ENCODE results near the gene TRDMT1.

DNA sequence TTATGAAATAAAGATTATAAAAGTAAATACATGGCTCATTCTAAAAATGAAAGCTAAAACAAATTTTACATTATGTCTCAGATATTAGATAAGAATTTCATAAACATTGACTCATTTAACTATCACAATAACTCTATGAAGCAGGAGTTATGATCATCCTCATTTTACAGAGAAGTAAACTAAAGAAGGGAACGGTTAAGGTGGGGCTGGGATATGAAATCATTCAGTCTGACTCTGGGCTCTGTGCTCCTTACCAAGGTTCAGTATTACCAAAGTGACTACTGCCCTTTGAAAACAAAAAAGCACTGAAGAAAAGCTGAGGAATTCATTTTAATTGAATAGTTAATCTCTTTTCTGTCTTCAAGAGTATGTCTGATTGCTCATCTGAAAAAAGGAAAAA lies 49.8 kb downstream of the TRDMT1 start:
- TF ChIP-seq, protein P1, sequence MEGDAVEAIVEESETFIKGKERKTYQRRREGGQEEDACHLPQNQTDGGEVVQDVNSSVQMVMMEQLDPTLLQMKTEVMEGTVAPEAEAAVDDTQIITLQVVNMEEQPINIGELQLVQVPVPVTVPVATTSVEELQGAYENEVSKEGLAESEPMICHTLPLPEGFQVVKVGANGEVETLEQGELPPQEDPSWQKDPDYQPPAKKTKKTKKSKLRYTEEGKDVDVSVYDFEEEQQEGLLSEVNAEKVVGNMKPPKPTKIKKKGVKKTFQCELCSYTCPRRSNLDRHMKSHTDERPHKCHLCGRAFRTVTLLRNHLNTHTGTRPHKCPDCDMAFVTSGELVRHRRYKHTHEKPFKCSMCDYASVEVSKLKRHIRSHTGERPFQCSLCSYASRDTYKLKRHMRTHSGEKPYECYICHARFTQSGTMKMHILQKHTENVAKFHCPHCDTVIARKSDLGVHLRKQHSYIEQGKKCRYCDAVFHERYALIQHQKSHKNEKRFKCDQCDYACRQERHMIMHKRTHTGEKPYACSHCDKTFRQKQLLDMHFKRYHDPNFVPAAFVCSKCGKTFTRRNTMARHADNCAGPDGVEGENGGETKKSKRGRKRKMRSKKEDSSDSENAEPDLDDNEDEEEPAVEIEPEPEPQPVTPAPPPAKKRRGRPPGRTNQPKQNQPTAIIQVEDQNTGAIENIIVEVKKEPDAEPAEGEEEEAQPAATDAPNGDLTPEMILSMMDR (IDR thresholded peaks at IDR 0.05; ENCODE audit: poor library complexity): no peak
- TF ChIP-seq EZH2phosphoT487 (IDR thresholded peaks at IDR 0.05; ENCODE audit: low read depth, severe bottlenecking, unreplicated experiment) (no peak), EZH2 (IDR thresholded peaks at IDR 0.05; ENCODE audit: borderline replicate concordance) (no peak)
